ENCODE results near the gene SPG11. TPM values are rescaled to one million over a fixed set of nuclear protein-coding genes. Genes with fewer than 3 reads are reported as not detected.
A peak's percentile ranks its signal among the peaks of the same experiment; 100 is the strongest.
"Not testable (repeated sequence)": the region's sequence is repeated elsewhere in the genome, so short reads cannot be mapped to it uniquely, and the experiment has no call there.

Gene SPG11
- total RNA-seq, 1 donor from 2014 or later = 37.5 TPM

- H3K4me3 ChIP-seq (ENCODE audit: low read depth, low read length) = peak overlapping the region; percentile 82
- TF ChIP-seq CTCF (conservative IDR thresholded peaks at IDR 0.05; ENCODE audit: low read depth, low read length) = peak; percentile 40
- peak; percentile 33 for DNase-seq (ENCODE audit: low read depth)
Observed at GRCh38 chr15:44536302-44536961, 127.0 kb downstream of the SPG11 start.

GRCh38 chr15:44535523-44536301 is 127.8 kb downstream of the SPG11 start:
- no peak for DNase-seq (ENCODE audit: low read depth)
- no peak for TF ChIP-seq CTCF (conservative IDR thresholded peaks at IDR 0.05; ENCODE audit: low read depth, low read length)
- peak overlapping the region; percentile 82 for H3K4me3 ChIP-seq (ENCODE audit: low read depth, low read length)

GRCh38 chr15:44535092-44535491 is 128.4 kb downstream of the SPG11 start:
- TF ChIP-seq CTCF (conservative IDR thresholded peaks at IDR 0.05; ENCODE audit: low read depth, low read length) = no peak
- H3K4me3 ChIP-seq (ENCODE audit: low read depth, low read length) = peak overlapping the region; percentile 82
- DNase-seq (ENCODE audit: low read depth) = no peak

GRCh38 chr15:44532689-44533088 is 130.8 kb downstream of the SPG11 start:
- H3K4me3 ChIP-seq (ENCODE audit: low read depth, low read length) = no peak overlapping the region
- TF ChIP-seq CTCF (conservative IDR thresholded peaks at IDR 0.05; ENCODE audit: low read depth, low read length) = peak; percentile 26
- no peak for DNase-seq (ENCODE audit: low read depth)

GRCh38 chr15:44532275-44532674 is 131.2 kb downstream of the SPG11 start:
- not testable (repeated sequence) for H3K4me3 ChIP-seq (ENCODE audit: low read depth, low read length); DNase-seq (ENCODE audit: low read depth)

- no peak overlapping the region for H3K4me3 ChIP-seq (ENCODE audit: low read depth, low read length)
- DNase-seq (ENCODE audit: low read depth) = no peak
- TF ChIP-seq CTCF (conservative IDR thresholded peaks at IDR 0.05; ENCODE audit: low read depth, low read length) = no peak
Observed at GRCh38 chr15:44530653-44531052, 132.8 kb downstream of the SPG11 start.

- DNase-seq (ENCODE audit: low read depth) = no peak
- TF ChIP-seq CTCF (conservative IDR thresholded peaks at IDR 0.05; ENCODE audit: low read depth, low read length) = no peak
- no peak overlapping the region for H3K4me3 ChIP-seq (ENCODE audit: low read depth, low read length)
Observed at GRCh38 chr15:44529864-44530604, 133.4 kb downstream of the SPG11 start.

All from epithelial cell of proximal tubule (primary cell).